Daoy (cell line): ENCODE results near the gene LCE7A. TPM values are rescaled to one million over a fixed set of nuclear protein-coding genes. Genes with fewer than 3 reads are reported as not detected.

ENCODE experiments used
- DNase-seq: peaks from one replicate; pipeline ENCODE4 v3.0.0-alpha.2; 2015; ENCODE audit warnings: low read depth
- total RNA-seq: library from RNA; depleted of rRNA; stranded (reverse); fragments of >200 nt; shearing (Covaris generic); gene quantifications from 2 replicates; pipeline ENCODE4 v1.2.3, GENCODE V29; 2014; rRNA removed

The LCE7A gene
- not detected in 2 replicates for total RNA-seq

- DNase-seq: no peak
These were observed at the start of gene LCE7A for GRCh38 chr1:152859696-152860095. Gene LCE7A (plus strand): TSS chr1:152859996. CDS start chr1:152860698, 702 bp downstream.

GRCh38 chr1:152811050-152811449, 48.7 kb upstream of the LCE7A start:
- DNase-seq: no peak

- no peak for DNase-seq
These were observed 48.1 kb upstream of the LCE7A start, which contains the start of gene LCE1B for GRCh38 chr1:152811671-152812070. Gene LCE1B (plus strand): TSS chr1:152811971. CDS start chr1:152812447, 476 bp downstream.

- DNase-seq: no peak
These were observed 42.5 kb upstream of the LCE7A start for GRCh38 chr1:152817309-152817708.

- DNase-seq: no peak
These were observed 36.5 kb upstream of the LCE7A start for GRCh38 chr1:152823294-152823693.

- no peak for DNase-seq
These were observed 34.8 kb upstream of the LCE7A start for GRCh38 chr1:152824964-152825363.

GRCh38 chr1:152827173-152827572, 32.6 kb upstream of the LCE7A start, which contains the start of gene LCE1A:
Gene LCE1A (plus strand): TSS chr1:152827473. CDS start chr1:152827473, 0 bp downstream.
- no peak for DNase-seq

GRCh38 chr1:152836870-152837269, 22.9 kb upstream of the LCE7A start:
- DNase-seq: no peak

GRCh38 chr1:152842556-152842955, 17.2 kb upstream of the LCE7A start, which contains the start of gene LCE6A:
Gene LCE6A (plus strand): TSS chr1:152842856. CDS start chr1:152843521, 665 bp downstream.
- no peak for DNase-seq

GRCh38 chr1:152855661-152856060, 4.1 kb upstream of the LCE7A start:
- no peak for DNase-seq

- no peak for DNase-seq
These were observed 1.7 kb upstream of the LCE7A start for GRCh38 chr1:152858062-152858461.

- DNase-seq: no peak
These were observed 333 bp downstream of the LCE7A start for GRCh38 chr1:152860129-152860528.

- no peak for DNase-seq
These were observed 1.6 kb downstream of the LCE7A start for GRCh38 chr1:152861374-152861773.

- no peak for DNase-seq
These were observed 4.6 kb downstream of the LCE7A start for GRCh38 chr1:152864443-152864842.

GRCh38 chr1:152866321-152866720, 6.5 kb downstream of the LCE7A start:
- no peak for DNase-seq

GRCh38 chr1:152869808-152870419, 10.1 kb downstream of the LCE7A start:
- DNase-seq: peak; percentile 78

GRCh38 chr1:152870831-152871730, 11.3 kb downstream of the LCE7A start:
- DNase-seq: peak; percentile 55

GRCh38 chr1:152871731-152872126, 11.9 kb downstream of the LCE7A start:
- no peak for DNase-seq

GRCh38 chr1:152873495-152873894, 13.7 kb downstream of the LCE7A start:
- no peak for DNase-seq

GRCh38 chr1:152876827-152877226, 17.0 kb downstream of the LCE7A start:
- no peak for DNase-seq

GRCh38 chr1:152878042-152878441, 18.2 kb downstream of the LCE7A start, which contains the start of gene SMCP:
Gene SMCP (plus strand): TSS chr1:152878322. CDS start chr1:152884423, 6,101 bp downstream.
- peak; percentile 25 for DNase-seq

- DNase-seq: no peak
These were observed 19.9 kb downstream of the LCE7A start for GRCh38 chr1:152879559-152880198.
